Measurements from ENCODE around the gene NAGK. TPM values are rescaled to one million over a fixed set of nuclear protein-coding genes. Genes with fewer than 3 reads are reported as not detected.
"Not testable (repeated sequence)": the region's sequence is repeated elsewhere in the genome, so short reads cannot be mapped to it uniquely, and the experiment has no call there.

NAGK gene
- total RNA-seq, 2 donors from 2014 or later, result 46.6 to 125 TPM

- H3K27me3 ChIP-seq (replicated peaks; ENCODE audit: insufficient read depth), result no peaks in the 10 kb centered on the region
- H3K36me3 ChIP-seq, result no peaks in the 10 kb centered on the region
- H3K9me3 ChIP-seq, result no peaks in the 10 kb centered on the region
- no peak for TF ChIP-seq CTCF (IDR thresholded peaks at IDR 0.05)
- ATAC-seq (ENCODE audit: insufficient number of reproducible peaks, low FRiP score, low read depth), result no peak
- H3K4me3 ChIP-seq, result no peak overlapping the region
- H3K27ac ChIP-seq, result no peak overlapping the region
- H3K4me1 ChIP-seq (ENCODE audit: control insufficient read depth in 1 of 2, low read depth in 2 of 2), result no peaks in the 10 kb centered on the region
- DNase-seq (ENCODE audit: low spot score), result no peak
These were observed 24.7 kb upstream of the NAGK start for GRCh38 chr2:71043531-71044407.

GRCh38 chr2:71045151-71045550, 23.3 kb upstream of the NAGK start:
- Histone ChIP-seq H3K9me3 (no peaks in the 10 kb centered on the region), H3K27me3 (replicated peaks; ENCODE audit: insufficient read depth) (no peaks in the 10 kb centered on the region), H3K4me1 (ENCODE audit: control insufficient read depth in 1 of 2, low read depth in 2 of 2) (no peaks in the 10 kb centered on the region), H3K36me3 (no peaks in the 10 kb centered on the region), H3K4me3 (no peak overlapping the region), H3K27ac (no peak overlapping the region)
- ATAC-seq (ENCODE audit: insufficient number of reproducible peaks, low FRiP score, low read depth) (no peak), DNase-seq (ENCODE audit: low spot score) (no peak)
- no peak for TF ChIP-seq CTCF (IDR thresholded peaks at IDR 0.05)

- no peak for DNase-seq (ENCODE audit: low spot score)
- H3K27ac ChIP-seq, result no peak overlapping the region
- ATAC-seq (ENCODE audit: insufficient number of reproducible peaks, low FRiP score, low read depth), result no peak
These were observed 22.4 kb upstream of the NAGK start for GRCh38 chr2:71045865-71046548.

GRCh38 chr2:71048096-71048495, 20.4 kb upstream of the NAGK start:
- DNase-seq (ENCODE audit: low spot score), result no peak
- no peak overlapping the region for H3K4me3 ChIP-seq
- no peaks in the 10 kb centered on the region for H3K27me3 ChIP-seq (replicated peaks; ENCODE audit: insufficient read depth)
- TF ChIP-seq CTCF (IDR thresholded peaks at IDR 0.05), result no peak
- no peaks in the 10 kb centered on the region for H3K9me3 ChIP-seq
- H3K27ac ChIP-seq, result no peak overlapping the region
- H3K36me3 ChIP-seq, result no peaks in the 10 kb centered on the region
- H3K4me1 ChIP-seq (ENCODE audit: control insufficient read depth in 1 of 2, low read depth in 2 of 2), result no peaks in the 10 kb centered on the region
- no peak for ATAC-seq (ENCODE audit: insufficient number of reproducible peaks, low FRiP score, low read depth)

More at GRCh38 chr2:71045865-71046548, 22.4 kb upstream of the NAGK start:
- Histone ChIP-seq H3K36me3 (no peaks in the 10 kb centered on the region), H3K4me3 (no peak overlapping the region), H3K4me1 (ENCODE audit: control insufficient read depth in 1 of 2, low read depth in 2 of 2) (no peaks in the 10 kb centered on the region), H3K27me3 (replicated peaks; ENCODE audit: insufficient read depth) (no peaks in the 10 kb centered on the region), H3K9me3 (no peaks in the 10 kb centered on the region)
- no peak for TF ChIP-seq CTCF (IDR thresholded peaks at IDR 0.05)

GRCh38 chr2:71049704-71050360, 18.6 kb upstream of the NAGK start:
- H3K4me1 ChIP-seq (ENCODE audit: control insufficient read depth in 1 of 2, low read depth in 2 of 2); H3K9me3 ChIP-seq; H3K27me3 ChIP-seq (replicated peaks; ENCODE audit: insufficient read depth); H3K27ac ChIP-seq; H3K4me3 ChIP-seq; ATAC-seq (ENCODE audit: insufficient number of reproducible peaks, low FRiP score, low read depth); DNase-seq (ENCODE audit: low spot score); H3K36me3 ChIP-seq: not testable (repeated sequence)

- H3K4me3 ChIP-seq; DNase-seq (ENCODE audit: low spot score); H3K27me3 ChIP-seq (replicated peaks; ENCODE audit: insufficient read depth); H3K4me1 ChIP-seq (ENCODE audit: control insufficient read depth in 1 of 2, low read depth in 2 of 2); ATAC-seq (ENCODE audit: insufficient number of reproducible peaks, low FRiP score, low read depth); H3K9me3 ChIP-seq; H3K36me3 ChIP-seq; H3K27ac ChIP-seq: not testable (repeated sequence)
These were observed 13.2 kb upstream of the NAGK start for GRCh38 chr2:71055206-71055740.
